Measurements from ENCODE around the gene CCDC158.
"Not testable (repeated sequence)": the region's sequence is repeated elsewhere in the genome, so short reads cannot be mapped to it uniquely, and the experiment has no call there.

Gene CCDC158

DNA sequence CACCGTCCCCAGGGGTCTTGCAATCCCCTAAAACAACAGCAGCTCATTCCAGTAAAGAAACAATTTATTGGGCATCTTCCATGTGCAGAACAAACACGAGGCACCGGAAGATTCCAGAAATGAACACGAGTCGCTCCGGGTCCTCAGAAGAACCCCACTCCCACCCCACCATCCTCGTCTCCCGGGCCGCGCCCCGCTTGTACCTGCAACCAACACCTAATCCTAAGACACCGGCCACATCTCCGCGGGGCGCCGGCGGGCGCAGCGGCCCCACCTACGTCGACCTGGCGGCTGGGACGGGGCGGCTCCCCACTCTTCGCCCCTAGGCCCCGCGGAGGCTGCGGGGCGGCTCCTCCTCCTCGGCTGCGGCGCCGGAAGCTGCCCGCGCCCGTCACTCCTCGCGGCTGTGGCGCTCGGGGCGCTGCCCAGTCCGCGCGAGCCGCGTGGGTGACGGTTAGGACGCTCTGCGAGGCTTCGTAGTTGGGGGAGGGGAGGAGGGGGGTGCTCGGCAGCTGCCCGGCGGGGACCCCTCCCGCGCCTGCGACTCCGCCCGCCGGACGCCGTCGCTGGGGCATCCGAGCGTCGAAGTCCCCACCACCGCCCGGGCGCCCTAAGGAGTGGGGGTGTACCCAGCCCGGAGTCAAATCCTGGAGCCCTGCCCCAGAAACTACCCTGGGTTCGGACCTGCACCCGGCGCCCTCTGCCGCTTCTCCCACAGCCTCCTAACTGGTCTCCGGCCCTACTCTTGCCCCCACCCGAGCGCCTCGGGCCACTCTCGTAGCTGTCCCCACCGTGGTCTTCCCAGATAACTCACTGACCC lies at the start of gene CCDC158:
Gene CCDC158, minus strand, starts transcription at position 380 of the 820 bp plus-strand sequence. CDS start 17,934 bp downstream, outside the sequence.
- DNase-seq (ENCODE audit: low read depth): no peak

DNA sequence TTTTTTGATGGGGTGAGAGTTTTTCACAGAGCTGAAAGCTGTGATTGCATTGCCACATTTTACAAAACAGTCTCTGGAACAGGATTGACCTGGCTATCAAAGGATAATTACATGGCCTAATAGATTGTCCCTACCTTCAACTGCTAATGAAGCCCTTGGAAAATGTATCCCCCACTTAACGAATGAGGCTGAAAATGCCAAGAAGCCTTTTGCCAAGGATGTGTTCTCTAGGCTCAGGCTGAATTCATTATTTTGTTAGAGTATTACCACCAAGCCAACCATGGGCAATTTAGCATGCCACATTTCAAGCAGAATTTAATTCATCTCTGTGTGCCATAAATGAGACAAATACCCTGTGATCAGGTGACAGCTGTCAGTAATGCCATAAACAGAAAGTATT lies 49.6 kb upstream of the CCDC158 start:
- DNase-seq (ENCODE audit: low read depth): no peak

DNA sequence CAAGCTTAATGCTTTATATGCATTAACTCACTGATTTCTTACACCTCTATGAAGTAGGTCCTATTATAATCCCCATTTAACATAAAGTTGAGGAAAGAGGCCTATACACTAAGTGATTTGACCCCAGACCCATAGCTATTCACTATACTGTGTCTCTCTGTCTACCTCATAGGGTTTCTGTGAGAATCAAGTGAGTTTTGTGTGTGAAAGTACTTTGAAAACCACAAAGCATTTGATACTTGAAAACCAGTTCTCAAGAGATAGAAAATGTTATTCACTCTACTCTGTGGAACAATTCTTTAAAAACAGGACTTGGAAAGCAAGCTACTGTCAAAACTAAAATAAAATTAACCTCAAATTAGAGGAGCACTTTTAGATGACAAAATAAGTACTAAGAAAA lies 49.1 kb upstream of the CCDC158 start:
- no peak for DNase-seq (ENCODE audit: low read depth)

DNA sequence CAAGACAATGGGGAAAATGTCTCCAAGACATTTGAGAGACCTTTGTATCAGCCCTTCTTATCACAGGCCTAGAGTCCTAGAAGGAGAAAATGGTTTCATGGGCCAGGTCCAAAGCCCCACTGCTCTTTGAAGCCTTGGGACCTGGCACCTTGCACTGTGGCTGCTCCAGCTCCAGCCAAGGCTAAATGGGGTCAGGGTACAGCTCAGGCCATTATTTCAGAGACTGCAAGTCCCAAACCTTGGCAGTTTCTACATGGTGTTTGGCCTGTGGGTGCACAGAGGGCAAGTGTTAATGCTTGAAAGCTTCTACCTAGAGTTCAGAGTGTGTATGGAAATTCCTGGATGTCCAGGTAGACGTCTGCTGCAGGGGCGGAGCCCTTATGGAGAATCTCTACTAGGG lies 42.6 kb upstream of the CCDC158 start:
- no peak for DNase-seq (ENCODE audit: low read depth)

DNA sequence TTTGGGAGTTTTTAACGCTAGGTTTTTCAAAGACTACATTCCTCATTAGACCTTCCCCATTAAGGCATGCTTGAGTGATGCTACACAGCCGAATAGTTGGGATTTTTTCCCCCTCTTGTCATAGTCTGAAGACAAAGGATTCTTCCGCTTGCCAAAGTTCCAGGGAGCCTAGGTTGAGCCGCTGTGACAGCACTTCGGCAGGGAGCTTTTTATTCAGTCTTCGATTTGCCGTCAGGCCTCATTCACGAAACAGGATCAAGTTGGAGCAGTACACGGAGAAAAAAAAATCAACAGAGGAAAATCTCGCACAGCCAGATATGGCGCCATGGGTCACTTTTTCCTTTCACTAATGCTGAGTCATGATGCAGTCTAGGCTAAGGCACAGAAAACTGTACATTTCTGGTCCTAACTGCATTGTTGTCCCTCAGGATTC lies 38.4 kb upstream of the CCDC158 start:
- no peak for DNase-seq (ENCODE audit: low read depth)

DNA sequence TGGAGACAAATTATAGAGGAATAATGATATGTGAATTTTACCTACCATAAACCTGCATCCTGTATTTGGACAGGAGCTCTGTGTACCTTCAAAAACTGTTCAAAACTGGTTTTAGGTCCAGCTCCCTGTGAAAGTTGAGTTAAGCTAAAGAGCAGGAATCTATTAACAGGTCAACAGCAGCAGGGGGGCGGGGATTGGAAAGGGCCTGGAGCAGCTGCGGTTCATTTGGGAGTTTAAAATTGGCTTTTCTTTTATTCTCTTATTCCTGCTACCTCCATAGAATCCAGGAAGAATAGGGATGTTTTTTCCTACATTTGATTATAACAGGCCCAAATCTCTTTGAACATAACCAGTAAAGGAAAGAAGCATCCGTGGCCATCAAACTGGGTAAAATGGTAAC lies 37.9 kb upstream of the CCDC158 start:
- no peak for DNase-seq (ENCODE audit: low read depth)

DNA sequence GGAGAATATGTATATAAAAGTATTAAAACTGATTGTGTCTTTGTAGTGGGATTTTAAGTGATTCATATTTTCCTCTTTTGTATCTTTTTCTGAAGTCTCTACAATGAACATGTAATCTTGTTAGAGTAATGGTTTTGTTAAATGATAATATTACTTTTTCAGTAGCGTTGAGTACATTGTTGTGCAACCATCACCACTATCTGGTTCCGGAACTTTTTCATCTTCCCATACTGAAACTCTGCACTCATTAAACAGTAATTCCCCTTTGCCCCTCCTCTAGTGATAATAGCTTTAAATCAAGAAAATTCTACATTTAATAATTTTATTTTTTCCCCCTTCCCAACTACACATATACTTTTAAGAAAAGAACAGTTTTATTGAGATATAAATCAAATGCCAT lies 37.4 kb upstream of the CCDC158 start:
- DNase-seq (ENCODE audit: low read depth): no peak

DNA sequence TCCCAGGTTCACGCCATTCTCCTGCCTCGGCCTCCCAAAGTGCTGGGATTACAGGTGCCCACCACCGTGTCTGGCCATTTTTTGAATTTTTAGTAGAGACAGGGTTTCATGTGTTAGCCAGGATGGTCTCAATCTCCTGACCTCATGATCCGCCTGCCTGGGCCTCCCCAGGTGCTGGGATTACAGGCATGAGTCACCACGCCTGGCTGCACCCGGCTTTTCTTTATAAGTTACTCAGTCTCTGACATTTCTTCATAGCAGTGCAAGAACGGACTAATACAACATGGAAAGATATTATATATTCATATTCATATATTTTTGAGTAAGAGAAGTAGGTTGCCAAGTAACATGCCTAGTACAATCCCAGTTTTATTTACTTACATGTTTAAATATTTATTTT lies 36.9 kb upstream of the CCDC158 start:
- DNase-seq (ENCODE audit: low read depth): no peak

DNA sequence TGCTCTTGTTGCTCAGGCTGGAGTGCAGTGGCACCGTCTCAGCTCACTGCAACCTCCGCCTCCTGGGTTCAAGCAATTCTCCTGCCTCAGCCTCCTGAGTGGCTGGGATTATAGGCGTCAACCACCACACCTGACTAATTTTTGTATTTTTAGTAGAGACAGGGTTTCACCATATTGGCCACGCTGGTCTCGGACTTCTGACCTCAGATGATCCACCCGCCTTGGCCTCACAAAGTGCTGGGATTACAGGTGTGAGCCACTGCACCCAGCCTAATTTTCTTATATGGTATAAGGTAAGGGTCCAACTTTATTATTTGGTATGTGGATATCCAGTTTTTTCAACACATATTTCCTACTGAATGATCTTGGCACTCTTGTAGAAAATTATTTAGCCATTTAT lies 33.1 kb upstream of the CCDC158 start:
- not testable (repeated sequence) for DNase-seq (ENCODE audit: low read depth)

DNA sequence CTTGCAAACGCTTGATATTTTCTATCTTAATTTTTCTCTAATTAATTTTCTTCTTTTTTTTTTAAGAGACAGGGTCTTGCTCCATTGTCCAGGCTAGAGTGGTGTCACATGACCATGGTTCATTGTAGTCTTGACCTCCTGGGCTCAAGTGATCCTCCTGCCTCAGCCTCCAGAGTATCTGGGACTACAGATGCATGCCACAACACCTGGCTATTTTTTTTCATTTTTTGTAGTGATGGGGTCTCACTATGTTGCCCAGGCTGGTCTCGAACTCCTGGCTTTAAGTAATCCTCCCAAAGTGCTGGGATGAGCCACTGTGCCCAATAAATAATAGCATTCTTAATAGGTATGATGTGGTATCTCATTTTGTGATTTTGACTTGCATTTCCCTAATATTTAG lies 32.3 kb upstream of the CCDC158 start:
- no peak for DNase-seq (ENCODE audit: low read depth)

DNA sequence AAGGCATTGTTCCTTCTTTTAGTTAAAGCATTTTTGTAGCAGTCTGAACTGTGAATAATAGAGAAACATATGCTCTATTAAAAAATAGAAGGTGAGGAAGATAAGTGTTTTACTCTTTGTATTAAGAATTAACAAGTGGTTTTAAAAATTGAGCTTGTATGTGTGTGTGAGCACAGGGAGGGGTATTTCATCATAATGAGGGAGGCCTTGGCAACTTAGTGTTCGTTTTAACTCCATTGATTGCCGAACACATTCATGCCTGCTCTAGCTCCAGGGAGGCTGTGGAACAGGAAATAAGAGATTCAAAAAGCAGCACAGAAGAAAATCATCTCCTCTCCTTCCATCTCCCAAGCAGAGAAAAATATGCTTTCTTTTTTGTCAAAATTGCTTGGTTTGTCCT lies 28.9 kb upstream of the CCDC158 start:
- DNase-seq (ENCODE audit: low read depth): no peak

DNA sequence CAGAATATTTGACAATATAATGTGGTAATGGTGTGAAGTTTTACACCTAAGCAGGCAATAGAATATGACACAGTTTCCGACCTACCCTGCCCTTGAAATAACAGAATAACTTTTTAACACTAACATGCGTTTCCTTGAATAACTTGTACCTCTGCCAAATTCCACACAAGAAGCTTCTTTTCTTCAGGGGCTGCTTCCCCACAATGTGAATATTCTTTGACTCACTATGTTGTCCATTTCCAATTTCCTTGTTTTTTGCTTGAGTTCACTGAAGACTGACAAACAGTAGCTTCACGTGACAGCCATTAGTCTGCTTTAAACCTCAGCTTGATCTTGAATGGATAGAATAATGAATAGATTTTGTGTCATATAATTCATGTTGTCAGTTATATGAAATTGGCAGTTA lies 28.4 kb upstream of the CCDC158 start:
- no peak for DNase-seq (ENCODE audit: low read depth)

DNA sequence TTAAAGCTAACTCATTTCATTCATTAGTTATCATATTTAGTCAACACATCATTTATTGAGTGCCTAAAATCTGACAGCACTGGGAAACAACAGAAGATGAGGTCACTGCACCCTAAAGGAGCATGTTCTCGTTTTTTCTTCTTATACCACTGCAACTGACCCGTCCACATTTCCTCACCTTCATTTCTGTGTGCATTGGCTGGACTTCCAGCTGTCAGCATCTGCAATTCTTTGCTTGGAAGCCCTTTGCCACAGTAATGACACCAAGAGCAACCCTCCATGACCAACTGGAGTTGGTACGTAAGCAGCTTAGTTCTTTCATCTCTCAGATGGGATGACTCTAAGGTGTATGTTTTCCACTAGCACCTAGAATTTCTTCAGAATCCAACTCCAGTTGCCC lies 27.3 kb upstream of the CCDC158 start:
- DNase-seq (ENCODE audit: low read depth): no peak

DNA sequence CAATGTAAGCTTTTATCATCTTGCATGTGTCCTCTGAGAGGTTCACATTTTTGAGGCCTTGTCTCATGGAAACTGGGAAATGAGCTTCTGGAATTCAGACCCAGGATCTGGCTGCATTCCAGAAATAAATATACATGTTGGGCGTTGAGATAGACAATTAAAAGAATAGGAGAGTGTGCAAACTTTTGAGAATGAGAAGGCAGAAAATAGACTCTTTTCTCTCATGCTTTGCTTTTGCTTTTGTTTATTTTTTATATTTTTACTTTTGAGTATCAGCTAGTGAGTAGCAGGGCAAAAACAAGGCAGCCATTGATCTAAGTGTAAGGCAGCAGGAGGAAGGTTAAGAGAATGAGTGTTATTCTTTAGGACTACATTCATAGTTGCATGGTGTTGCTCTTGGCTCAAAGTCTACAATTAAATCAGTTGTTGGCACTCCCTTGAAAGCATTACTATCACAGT lies 26.5 kb upstream of the CCDC158 start:
- no peak for DNase-seq (ENCODE audit: low read depth)

DNA sequence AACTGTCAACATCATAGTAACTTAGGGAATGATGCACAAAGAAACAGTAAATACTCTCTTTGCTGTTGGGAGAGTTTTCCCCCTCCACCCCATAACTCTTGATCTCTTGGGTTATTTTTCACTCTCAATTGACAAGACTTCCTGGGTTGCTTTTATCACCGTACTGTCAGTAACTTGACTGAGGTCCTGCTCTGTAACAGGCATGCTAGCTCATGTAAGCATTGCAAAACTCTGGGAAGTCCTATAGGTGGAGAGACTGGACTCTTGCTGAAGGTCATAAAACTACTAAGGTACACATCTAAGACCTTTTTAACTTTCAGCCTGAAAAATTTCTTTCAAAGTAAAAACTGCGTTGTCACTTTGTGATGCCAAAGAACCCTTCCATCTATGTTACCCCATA lies 25.0 kb upstream of the CCDC158 start:
- no peak for DNase-seq (ENCODE audit: low read depth)

DNA sequence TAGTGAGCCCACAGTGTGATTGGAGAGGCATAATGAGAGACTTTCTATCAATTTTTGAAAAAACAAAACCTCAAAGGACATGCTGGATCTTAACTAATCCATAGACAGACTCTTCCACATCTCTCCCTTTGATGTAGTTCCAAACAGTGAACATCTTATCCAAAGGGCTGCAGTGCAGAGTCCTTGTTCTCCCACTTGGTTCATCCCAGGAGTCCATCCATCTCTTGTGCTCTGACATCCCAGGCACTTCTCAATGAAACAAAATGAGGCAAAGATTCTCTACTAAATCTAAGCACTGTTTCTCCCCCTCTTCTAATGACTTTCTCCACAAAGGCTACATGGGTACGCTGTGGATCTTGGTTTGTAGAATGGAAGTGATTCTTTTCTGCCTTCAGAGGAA lies 22.4 kb upstream of the CCDC158 start:
- no peak for DNase-seq (ENCODE audit: low read depth)

DNA sequence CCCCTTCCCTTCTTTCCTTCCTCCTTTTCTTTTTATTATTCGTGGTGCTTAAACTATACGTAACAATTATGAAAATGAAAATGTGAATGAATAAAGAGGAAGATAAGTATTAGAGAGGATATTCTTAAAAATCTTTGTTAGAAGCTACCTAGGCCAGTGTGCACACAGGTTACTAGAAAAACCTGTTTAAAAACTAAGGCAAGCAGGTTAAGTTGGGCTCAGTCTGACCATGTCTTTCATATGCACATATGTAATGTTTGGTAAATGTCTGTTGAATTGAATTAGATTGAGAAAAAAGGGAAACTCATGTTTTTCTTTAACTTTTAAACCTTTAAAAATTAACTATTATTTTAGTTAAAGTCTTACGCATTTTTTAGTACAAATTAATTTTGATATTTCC lies 21.9 kb upstream of the CCDC158 start:
- no peak for DNase-seq (ENCODE audit: low read depth)

DNA sequence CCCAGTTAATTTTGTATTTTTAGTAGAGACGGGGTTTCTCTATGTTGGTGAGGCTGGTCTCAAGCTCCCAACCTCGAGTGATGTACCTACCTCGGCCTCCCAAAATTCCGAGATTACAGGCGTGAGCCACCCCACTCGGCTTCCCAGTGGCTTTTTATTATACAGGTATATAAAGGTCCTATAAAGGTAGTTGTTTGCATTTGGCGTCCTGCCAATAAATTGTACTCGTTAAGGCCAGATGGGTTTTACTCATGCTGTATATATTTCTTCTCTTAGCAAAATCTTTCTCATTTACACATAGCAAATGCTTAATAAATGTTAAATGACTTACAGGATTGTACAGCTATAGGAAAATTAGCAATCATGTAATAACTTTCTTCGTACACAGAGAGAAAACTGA lies 20.9 kb upstream of the CCDC158 start:
- no peak for DNase-seq (ENCODE audit: low read depth)

DNA sequence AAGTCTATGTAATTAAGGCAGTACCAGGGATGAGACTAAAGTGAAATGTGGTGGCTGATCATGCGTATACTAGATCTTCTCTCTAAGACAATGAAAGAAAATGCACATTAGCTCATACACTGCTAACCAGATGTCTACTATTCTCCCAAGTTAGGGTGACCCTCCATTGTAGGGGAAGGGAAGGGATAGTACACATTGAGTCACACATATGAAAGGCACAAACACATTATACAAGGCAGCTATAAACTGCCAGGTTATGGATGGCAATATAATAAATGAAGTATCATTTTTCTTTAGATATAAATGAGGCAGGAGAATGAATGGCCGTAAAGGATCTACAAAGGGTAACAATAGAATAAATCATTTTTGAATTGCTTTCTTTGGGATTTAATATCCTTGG lies 18.6 kb upstream of the CCDC158 start:
- no peak for DNase-seq (ENCODE audit: low read depth)

DNA sequence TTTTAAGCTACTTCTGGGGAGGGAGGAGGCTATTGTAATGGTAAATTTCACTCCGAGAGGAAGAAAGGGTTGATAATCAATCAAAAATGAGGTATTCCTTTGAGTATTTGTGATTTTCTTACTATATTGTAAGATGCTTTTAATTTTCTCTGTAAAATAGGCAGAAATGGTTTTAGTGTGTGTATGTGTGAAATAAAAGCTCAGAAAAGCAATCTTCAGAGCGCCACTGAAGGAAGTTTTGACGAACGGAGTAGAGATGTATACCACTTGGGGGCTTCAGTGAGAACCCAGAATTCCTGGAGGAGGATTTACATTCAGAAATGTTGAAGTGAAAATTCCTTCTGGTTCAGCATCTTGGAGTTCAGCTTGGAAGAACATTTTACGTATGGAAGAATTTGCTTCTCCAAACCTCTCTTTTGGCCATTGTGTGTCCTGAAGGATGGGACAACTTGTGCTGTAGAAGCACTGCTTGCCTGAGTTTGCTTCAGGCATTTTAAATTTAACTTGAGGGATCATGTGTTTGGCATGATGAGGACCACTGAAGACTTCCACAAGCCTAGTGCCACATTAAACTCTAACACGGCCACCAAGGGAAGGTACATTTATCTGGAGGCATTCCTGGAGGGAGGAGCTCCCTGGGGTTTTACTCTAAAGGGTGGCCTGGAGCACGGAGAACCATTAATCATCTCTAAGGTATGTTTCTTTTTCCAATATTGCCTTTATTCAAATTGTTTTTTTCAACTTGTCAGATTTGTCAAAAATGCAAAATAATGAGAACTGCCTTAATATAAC lies 14.8 kb upstream of the CCDC158 start:
- DNase-seq (ENCODE audit: low read depth): no peak

DNA sequence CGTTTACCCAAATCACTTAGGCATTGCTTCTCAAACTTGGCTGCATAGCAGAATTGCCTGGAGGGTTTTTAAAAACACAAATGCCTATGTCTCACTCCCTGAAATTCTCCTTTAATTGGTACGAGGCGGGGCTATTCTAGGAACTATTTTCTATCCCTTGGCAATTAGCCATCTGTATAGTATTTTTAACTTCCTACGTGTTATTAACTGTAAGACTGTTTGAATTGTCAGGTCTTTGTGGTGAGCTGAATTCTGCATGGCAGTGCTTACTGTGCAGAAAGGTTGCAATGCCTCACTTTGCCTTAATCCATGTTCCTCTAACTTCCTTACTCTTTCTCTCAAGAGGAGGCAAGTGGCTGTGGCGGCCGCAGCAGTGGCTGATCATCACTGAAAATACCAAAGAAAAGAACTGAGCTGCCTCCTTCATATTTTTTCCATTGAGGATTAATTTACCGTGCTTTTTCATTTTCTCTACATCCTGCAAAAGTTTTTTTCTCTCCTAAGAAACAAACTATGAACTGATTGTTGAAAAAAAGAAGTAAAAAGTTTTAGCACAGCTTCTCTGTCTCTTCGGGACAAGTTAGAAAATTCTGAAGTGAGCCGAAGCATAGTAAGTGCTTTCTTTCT lies 14.1 kb upstream of the CCDC158 start, which contains the start of gene SHROOM3:
Gene SHROOM3, plus strand, starts transcription at position 329 of the 627 bp plus-strand sequence. CDS start 824 bp downstream, outside the sequence.
- DNase-seq (ENCODE audit: low read depth): no peak

DNA sequence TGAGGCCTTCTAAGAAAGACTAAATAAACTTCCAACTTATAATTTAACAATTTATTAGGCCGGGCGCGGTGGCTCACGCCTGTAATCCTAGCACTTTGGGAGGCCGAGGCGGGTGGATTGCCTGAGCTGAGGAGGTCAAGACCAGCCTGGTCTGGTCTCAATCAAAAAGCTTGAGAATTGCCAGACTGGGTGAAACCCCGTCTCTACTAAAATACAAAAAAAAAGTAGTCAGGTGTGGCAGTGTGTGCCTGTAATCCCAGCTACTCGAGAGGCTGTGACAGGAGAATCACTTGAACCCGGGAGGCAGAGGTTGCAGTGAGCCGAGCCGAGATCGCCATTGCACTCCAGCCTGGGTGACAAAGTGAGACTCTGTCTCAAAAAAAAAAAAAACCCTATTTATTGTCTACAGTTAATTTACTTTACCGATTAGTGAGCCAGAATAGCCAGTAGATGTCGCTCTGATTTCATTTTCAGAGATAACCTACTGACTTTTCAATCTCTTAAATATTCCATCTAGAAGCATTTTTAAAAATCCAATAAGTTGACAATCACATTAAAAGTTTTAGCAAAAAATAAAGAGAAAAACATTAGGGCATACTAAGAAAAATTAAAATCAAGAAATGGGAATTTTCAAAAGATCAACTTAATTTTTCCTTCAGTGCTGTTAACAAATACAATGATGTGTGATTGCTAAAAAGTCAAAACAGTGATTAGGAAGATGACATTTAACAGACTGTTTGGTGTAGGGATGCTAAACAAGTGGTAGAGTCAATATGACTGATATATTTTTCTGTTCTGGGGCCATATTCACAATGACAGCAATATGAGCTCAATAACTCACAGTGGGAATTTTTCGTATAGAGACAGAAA lies 9.8 kb upstream of the CCDC158 start:
- DNase-seq (ENCODE audit: low read depth): peak; percentile 17
